ENCODE data around the gene ETS1. TPM values are rescaled to one million over a fixed set of nuclear protein-coding genes. Genes with fewer than 3 reads are reported as not detected.

ETS1 gene
- total RNA-seq, 1 donor from 2014 or later = 154 TPM

GRCh38 chr11:128519338-128519737, 68.0 kb downstream of the ETS1 start:
- DNase-seq (ENCODE audit: low spot score) = no peak

- DNase-seq (ENCODE audit: low spot score) = no peak
Measured at GRCh38 chr11:128518493-128519207, 68.7 kb downstream of the ETS1 start.

- no peak for DNase-seq (ENCODE audit: low spot score)
Measured at GRCh38 chr11:128517451-128518230, 69.7 kb downstream of the ETS1 start.

GRCh38 chr11:128516886-128517285, 70.5 kb downstream of the ETS1 start:
- DNase-seq (ENCODE audit: low spot score) = no peak

GRCh38 chr11:128515826-128516778, 71.3 kb downstream of the ETS1 start:
- no peak for DNase-seq (ENCODE audit: low spot score)

GRCh38 chr11:128515086-128515485, 72.3 kb downstream of the ETS1 start:
- no peak for DNase-seq (ENCODE audit: low spot score)

- no peak for DNase-seq (ENCODE audit: low spot score)
Measured at GRCh38 chr11:128513915-128514681, 73.3 kb downstream of the ETS1 start.

- no peak for DNase-seq (ENCODE audit: low spot score)
Measured at GRCh38 chr11:128512474-128512996, 74.8 kb downstream of the ETS1 start.

GRCh38 chr11:128511712-128512111, 75.6 kb downstream of the ETS1 start:
- DNase-seq (ENCODE audit: low spot score) = no peak

GRCh38 chr11:128509621-128510389, 77.6 kb downstream of the ETS1 start:
- no peak for DNase-seq (ENCODE audit: low spot score)

- no peak for DNase-seq (ENCODE audit: low spot score)
Measured at GRCh38 chr11:128508770-128509510, 78.4 kb downstream of the ETS1 start.

- no peak for DNase-seq (ENCODE audit: low spot score)
Measured at GRCh38 chr11:128507936-128508335, 79.4 kb downstream of the ETS1 start.

GRCh38 chr11:128506999-128507611, 80.3 kb downstream of the ETS1 start:
- DNase-seq (ENCODE audit: low spot score) = no peak

GRCh38 chr11:128506356-128506755, 81.0 kb downstream of the ETS1 start:
- no peak for DNase-seq (ENCODE audit: low spot score)

GRCh38 chr11:128505449-128506065, 81.8 kb downstream of the ETS1 start:
- DNase-seq (ENCODE audit: low spot score) = no peak

GRCh38 chr11:128504486-128504885, 82.9 kb downstream of the ETS1 start:
- no peak for DNase-seq (ENCODE audit: low spot score)

GRCh38 chr11:128503245-128503991, 83.9 kb downstream of the ETS1 start:
- no peak for DNase-seq (ENCODE audit: low spot score)

All from mesenteric fat pad (tissue), 1 donor.